Measurements from ENCODE around the gene ZCCHC24. TPM values are rescaled to one million over a fixed set of nuclear protein-coding genes. Genes with fewer than 3 reads are reported as not detected.

Gene ZCCHC24
- total and polyA plus RNA-seq, 8 donors: 9.7 to 60.3 (median 34.3) TPM

GRCh38 chr10:79483299-79483698 lies 37.9 kb upstream of the ZCCHC24 start:
- H3K4me1 ChIP-seq: peaks cover 0 to 11% (median 10%) of the 10 kb centered on the region in 4 donors
- WGBS, 5 donors: 72 to 89% (median 77%) methylated on average over 3 of the region's 3 CpGs
- intact Hi-C loops (cut with DNase I; ENCODE audit: low total_unique reads): no loop called here

GRCh38 chr10:79482741-79483140 lies 37.3 kb upstream of the ZCCHC24 start:
- DNase-seq: no peak
- H3K27me3 ChIP-seq: no peaks in the 10 kb centered on the region
- H3K36me3 ChIP-seq: no peaks in the 10 kb centered on the region
- peak overlapping the region in 2 of 5 donors; percentile 16 to 66 for H3K27ac ChIP-seq
- 73 to 80% (median 77%) methylated on average over 4 of the region's 4 CpGs for WGBS, 5 donors
- H3K4me3 ChIP-seq: no peak overlapping the region
- H3K9me3 ChIP-seq: no peaks in the 10 kb centered on the region
- peaks cover 0 to 6% (median 4%) of the 10 kb centered on the region in 4 donors for H3K4me1 ChIP-seq
- TF ChIP-seq POLR2AphosphoS5 (IDR thresholded peaks at IDR 0.05) (no peak), POLR2A (IDR thresholded peaks at IDR 0.05) (no peak), EP300 (IDR thresholded peaks at IDR 0.05) (no peak), CTCF (IDR thresholded peaks at IDR 0.05) (no peak)
- intact Hi-C loops (cut with DNase I; ENCODE audit: low total_unique reads): no loop called here

More at GRCh38 chr10:79483299-79483698, 37.9 kb upstream of the ZCCHC24 start:
- TF ChIP-seq EP300 (IDR thresholded peaks at IDR 0.05) (no peak), CTCF (IDR thresholded peaks at IDR 0.05) (no peak), POLR2A (IDR thresholded peaks at IDR 0.05) (no peak), POLR2AphosphoS5 (IDR thresholded peaks at IDR 0.05) (no peak)
- Histone ChIP-seq H3K27me3 (no peaks in the 10 kb centered on the region), H3K4me3 (no peak overlapping the region), H3K36me3 (no peaks in the 10 kb centered on the region), H3K9me3 (no peaks in the 10 kb centered on the region), H3K27ac (peak overlapping the region in 3 of 5 donors; percentile 11 to 66 (median 26))
- no peak for DNase-seq

GRCh38 chr10:79482304-79482703 lies 36.9 kb upstream of the ZCCHC24 start:
- 87 to 97% (median 92%) methylated on average over 1 of the region's 1 CpG for WGBS, 5 donors
- DNase-seq: no peak
- intact Hi-C loops (cut with DNase I; ENCODE audit: low total_unique reads): no loop called here
- H3K27ac ChIP-seq: peak overlapping the region in 1 of 5 donors; percentile 16
- no peaks in the 10 kb centered on the region for H3K36me3 ChIP-seq
- no peaks in the 10 kb centered on the region for H3K27me3 ChIP-seq
- H3K9me3 ChIP-seq: no peaks in the 10 kb centered on the region
- peaks cover 0 to 1% (median under 1%) of the 10 kb centered on the region in 4 donors for H3K4me1 ChIP-seq
- H3K4me3 ChIP-seq: no peak overlapping the region
- no peak for TF ChIP-seq CTCF (IDR thresholded peaks at IDR 0.05)
- TF ChIP-seq EP300 (IDR thresholded peaks at IDR 0.05): no peak
- no peak for TF ChIP-seq POLR2A (IDR thresholded peaks at IDR 0.05)

GRCh38 chr10:79479283-79479909 lies 34.0 kb upstream of the ZCCHC24 start:
- H3K36me3 ChIP-seq: no peaks in the 10 kb centered on the region
- H3K27ac ChIP-seq: no peak overlapping the region
- TF ChIP-seq POLR2AphosphoS5 (IDR thresholded peaks at IDR 0.05) (no peak), POLR2A (IDR thresholded peaks at IDR 0.05) (no peak), EP300 (IDR thresholded peaks at IDR 0.05) (no peak), CTCF (IDR thresholded peaks at IDR 0.05) (no peak)
- no peak for DNase-seq
- no peak overlapping the region for H3K4me3 ChIP-seq
- intact Hi-C loops (cut with DNase I; ENCODE audit: low total_unique reads): no loop called here
- no peaks in the 10 kb centered on the region for H3K4me1 ChIP-seq
- no peaks in the 10 kb centered on the region for H3K27me3 ChIP-seq
- no peaks in the 10 kb centered on the region for H3K9me3 ChIP-seq
- 80 to 89% (median 83%) methylated on average over 3 of the region's 3 CpGs for WGBS, 5 donors

Measured in stomach (tissue), 9 donors.